ENCODE data around the gene GALNT18.

GRCh38 chr11:11486423-11486822, 135.4 kb downstream of the GALNT18 start:
- TF ChIP-seq POLR2A (IDR thresholded peaks at IDR 0.05) = no peak
- TF ChIP-seq CTCF (IDR thresholded peaks at IDR 0.05) = no peak

Measured in body of pancreas (tissue), 4 donors.